GM12878 (cell line): ENCODE measurements around the gene ADGRE3. TPM values are rescaled to one million over a fixed set of nuclear protein-coding genes. Genes with fewer than 3 reads are reported as not detected.

Experiments used
- ATAC-seq: fragments of 200-7000 bp; cut with Tn5 transposase; 3 replicates; pipeline ENCODE4 v1.9.1; 2020; ENCODE audit warnings: mild to moderate bottlenecking, moderate library complexity
- BruUV-seq: library from RNA; stranded (reverse); fragments of 400-500 nt; replicated peaks from 2 replicates; lab custom pipeline; 2021; lab: Mats Ljungman, UMichigan
- CTCF ChIA-PET: fragments of 300-600 bp; sonication (Branson Sonifier 250); formaldehyde crosslinking; extraction: SDS; loops from one replicate; lab custom pipeline; 2021; ENCODE audit warnings: inconsistent platforms; lab: Yijun Ruan, JAX
- POLR2A ChIA-PET: fragments of 350-600 bp; formaldehyde crosslinking; extraction: SDS; loops from one replicate; lab custom pipeline; 2021; ENCODE audit warnings: inconsistent platforms; lab: Charles Lee
- RAD21 ChIA-PET: fragments of 300-600 bp; sonication (Branson Sonifier 250); formaldehyde crosslinking; loops from one replicate; lab custom pipeline; 2023; ENCODE audit warnings: antibody characterized with exemption; ENCODE audit not compliant: unreplicated experiment; lab: Charles Lee
- SMC1A ChIA-PET: fragments of 300-600 bp; sonication (Branson Sonifier 250); formaldehyde crosslinking; loops from one replicate; lab custom pipeline; 2023; ENCODE audit not compliant: unreplicated experiment, uncharacterized antibody; lab: Charles Lee
- DNase-seq: peaks from one replicate; pipeline ENCODE4 v3.0.0-alpha.2; 2011; ENCODE audit warnings: low read depth, low spot score
- FAIRE-seq: peaks from 3 replicates; lab custom pipeline; 2011; peaks lifted over from hg19 to GRCh38; lab: Jason Lieb, UNC
- H2AFZ ChIP-seq: 2 replicates; pipeline ENCODE4 v1.6.0; 2011; ENCODE audit warnings: low read depth, low read length, control low read depth; ENCODE audit not compliant: control insufficient read depth
- H3K27ac ChIP-seq: 2 replicates; pipeline ENCODE4 v1.5.1; 2011; ENCODE audit warnings: control low read depth; ENCODE audit not compliant: control insufficient read depth, insufficient read depth
- H3K27me3 ChIP-seq, 2 experiments: replicated peaks in 1 of 2; 2 replicates each; pipeline versions ENCODE4 v1.6.0 to v1.6.1; 2011; ENCODE audit warnings: low read length in 1 of 2; ENCODE audit not compliant: control insufficient read depth in 2 of 2, insufficient read depth in 2 of 2
- H3K36me3 ChIP-seq, 2 experiments: 2 replicates each; pipeline ENCODE4 v1.5.1; 2011; ENCODE audit warnings: low read length in 1 of 2; ENCODE audit not compliant: control insufficient read depth in 2 of 2, insufficient read depth in 2 of 2
- H3K4me1 ChIP-seq: 2 replicates; pipeline ENCODE4 v1.6.1; 2011; ENCODE audit warnings: mild to moderate bottlenecking, low read length, moderate library complexity, mixed read lengths; ENCODE audit not compliant: control insufficient read depth, insufficient read depth
- H3K4me2 ChIP-seq: 2 replicates; pipeline ENCODE4 v1.6.0; 2011; ENCODE audit warnings: control low read depth; ENCODE audit not compliant: control insufficient read depth, insufficient read depth
- H3K4me3 ChIP-seq: fragments of 200-600 bp; sonication (generic); 2 replicates; pipeline ENCODE4 v1.5.1; 2016
- H3K79me2 ChIP-seq: 2 replicates; pipeline ENCODE4 v1.6.0; 2011; ENCODE audit warnings: low read length; ENCODE audit not compliant: control insufficient read depth, insufficient read depth
- H3K9ac ChIP-seq: 2 replicates; pipeline ENCODE4 v1.8.0; 2011; ENCODE audit warnings: low read length, control low read depth, mixed read lengths; ENCODE audit not compliant: control insufficient read depth, insufficient read depth
- H3K9me3 ChIP-seq: replicated peaks from 3 replicates; pipeline ENCODE4 v1.5.1; 2011; ENCODE audit warnings: mild to moderate bottlenecking, low read length; ENCODE audit not compliant: control insufficient read depth, insufficient read depth
- H4K20me1 ChIP-seq: 2 replicates; pipeline ENCODE4 v1.6.0; 2011; ENCODE audit not compliant: control insufficient read depth, insufficient read depth
- CHD1 ChIP-seq: IDR thresholded peaks from 2 replicates; pipeline ENCODE4 v1.6.1; 2012; ENCODE audit warnings: low read depth, low read length, improper control_type of control experiment
- CREB1 ChIP-seq: IDR thresholded peaks from 2 replicates; pipeline ENCODE4 v1.6.1; 2012; ENCODE audit warnings: low read depth, mild to moderate bottlenecking, inconsistent platforms
- CREM ChIP-seq: IDR thresholded peaks from 2 replicates; pipeline ENCODE4 v1.6.1; 2014; ENCODE audit warnings: antibody characterized with exemption, low read depth
- FOS ChIP-seq: IDR thresholded peaks from 3 replicates; pipeline ENCODE4 v1.6.1; 2011; ENCODE audit warnings: borderline replicate concordance; ENCODE audit not compliant: insufficient read length; ENCODE audit errors: extremely low read depth
- IRF5 ChIP-seq: fragments of 450-650 bp; IDR thresholded peaks from 2 replicates; pipeline ENCODE4 v1.6.1; 2017; ENCODE audit warnings: borderline replicate concordance
- MEF2B ChIP-seq: fragments of 450-650 bp; IDR thresholded peaks from 2 replicates; pipeline ENCODE4 v1.6.1; 2018; ENCODE audit warnings: mild to moderate bottlenecking, moderate library complexity; ENCODE audit not compliant: partially characterized antibody, poor library complexity, severe bottlenecking
- MXI1 ChIP-seq: fragments of 150-350 bp; IDR thresholded peaks from 2 replicates; pipeline ENCODE4 v1.6.1; 2011; ENCODE audit warnings: low read depth, mild to moderate bottlenecking, inconsistent platforms, low read length, improper control_type of control experiment
- MYC ChIP-seq: IDR thresholded peaks from 2 replicates; pipeline ENCODE4 v1.6.1; 2011; ENCODE audit warnings: mild to moderate bottlenecking, low read length, moderate library complexity, inconsistent platforms; ENCODE audit not compliant: insufficient read depth, insufficient replicate concordance, insufficient read length, severe bottlenecking
- NFXL1 ChIP-seq: fragments of 450-650 bp; IDR thresholded peaks from 2 replicates; pipeline ENCODE4 v1.6.1; 2017; ENCODE audit warnings: antibody characterized with exemption, mild to moderate bottlenecking, borderline replicate concordance
- NR2F1 ChIP-seq: fragments of 450-650 bp; conservative IDR thresholded peaks from 2 replicates; pipeline ENCODE4 v1.6.1; 2017; ENCODE audit warnings: mild to moderate bottlenecking
- PML ChIP-seq: IDR thresholded peaks from 2 replicates; pipeline ENCODE4 v1.6.1; 2012; ENCODE audit warnings: low read length, inconsistent platforms
- RAD21 ChIP-seq: IDR thresholded peaks from 2 replicates; pipeline ENCODE4 v1.6.1; 2011; ENCODE audit warnings: mild to moderate bottlenecking, low read depth, low read length, moderate library complexity; ENCODE audit not compliant: insufficient read depth
- RFX5 ChIP-seq: IDR thresholded peaks from 2 replicates; pipeline ENCODE4 v1.6.1; 2011; ENCODE audit warnings: low read depth, low read length, improper control_type of control experiment
- TAF1 ChIP-seq: IDR thresholded peaks from 2 replicates; pipeline ENCODE4 v1.6.1; 2011; ENCODE audit warnings: mild to moderate bottlenecking, low read depth, low read length, borderline replicate concordance
- TCF12 ChIP-seq: IDR thresholded peaks from 2 replicates; pipeline ENCODE4 v1.6.1; 2011; ENCODE audit warnings: low read depth, mild to moderate bottlenecking, low read length
- ZBED1 ChIP-seq: IDR thresholded peaks from 2 replicates; pipeline ENCODE4 v1.6.1; 2016; ENCODE audit warnings: borderline replicate concordance
- ZBTB40 ChIP-seq: fragments of 450-650 bp; IDR thresholded peaks from 2 replicates; pipeline ENCODE4 v1.6.1; 2016; ENCODE audit warnings: mild to moderate bottlenecking, moderate library complexity, borderline replicate concordance
- ZNF274 ChIP-seq: IDR thresholded peaks from one replicate; pipeline ENCODE4 v1.8.0; 2011; ENCODE audit not compliant: insufficient read length, insufficient read depth
- ZNF384 ChIP-seq: IDR thresholded peaks from 2 replicates; pipeline ENCODE4 v1.6.1; 2012; ENCODE audit warnings: low read depth, mild to moderate bottlenecking, low read length, improper control_type of control experiment, borderline replicate concordance
- WGBS: methylation state at CpG from one replicate; pipeline ENCODE4 v1.1.6; 2016; ENCODE audit warnings: low lambda C conversion rate; ENCODE audit not compliant: insufficient replicate concordance, insufficient coverage; ENCODE audit errors: missing lambda C conversion rate; 5-methylcytosine and 5-hydroxymethylcytosine counted together
- in situ Hi-C: fragments of 300-500 bp; cut with MboI; formaldehyde crosslinking; loops from 9 replicates; pipeline ENCODE4 v1.14.3; 2018; ENCODE audit warnings: mixed read lengths
- intact Hi-C: fragments of 100-400 bp; cut with micrococcal nuclease; formaldehyde crosslinking; loops from one replicate; pipeline ENCODE4 v1.14.2; 2022; ENCODE audit not compliant: unreplicated experiment
- polyA plus RNA-seq, 11 experiments: library from polyadenylated mRNA; depleted of rRNA in 4 of 11; unstranded in 6 of 11; stranded (reverse) in 5 of 11; fragments of >200 nt; fragmentation: Nextera tagmentation in 4 of 11; fragmentation: Illumina TruSeq in 1 of 11; extraction: Ambion mirVana in 4 of 11; extraction: Trizol in 1 of 11; gene quantifications; 1 replicate in 1 of 11; 2 replicates in 10 of 11; pipeline versions ENCODE4 v1.2.1 to v1.2.3, GENCODE V29; 2011 to 2016; ENCODE audit warnings: inconsistent platforms in 2 of 11, missing spikeins in 2 of 11, low read depth in 1 of 11
- total RNA-seq, 4 experiments: library from RNA; depleted of rRNA in 3 of 4; stranded (reverse); fragments of >200 nt in 3 of 4; fragmentation: Illumina TruSeq in 1 of 4; extraction: Trizol in 1 of 4; gene quantifications; 2 replicates each; pipeline versions ENCODE4 v1.2.1 to v1.2.3, GENCODE V29; 2013 to 2021

The ADGRE3 gene
- total and polyA plus RNA-seq, 10 of the 15 experiments (the other 5 are each of a cell fraction or from before 2014, with no cell fraction given), result 0.04 to 0.10 (median 0.05) TPM; not detected in 6

GRCh38 chr19:14577885-14578427, 96.7 kb downstream of the ADGRE3 start:
- 36% methylated on average over 6 of the region's 6 CpGs for WGBS
- H3K9me3 ChIP-seq, result no peaks in the 10 kb centered on the region
- ATAC-seq (peak; percentile 69), FAIRE-seq (no peak), DNase-seq (peak; percentile 53)
- H4K20me1 ChIP-seq, result no peaks in the 10 kb centered on the region
- H3K9ac ChIP-seq, result 0 out of 2 replicates have a peak overlapping the region, but pooled peaks have one; percentile 1
- peaks cover 26% of the 10 kb centered on the region for H3K4me1 ChIP-seq
- H3K27ac ChIP-seq, result peak overlapping the region; percentile 41; the same call in 1 of the 2 replicates
- intact Hi-C loops, result loop anchor here (10.0 kb wide), 1 partner anchor 207 kb away; no protein-coding TSS in a partner anchor
- peaks cover 4% of the 10 kb centered on the region for H3K79me2 ChIP-seq
- BruUV-seq, result no TSS peak
- H3K4me2 ChIP-seq, result peak overlapping the region; percentile 21; the same call in 1 of the 2 replicates
- ChIA-PET SMC1A (interaction anchor here (1.1 to 12.5 kb wide), 2 partner anchors 103 to 110 kb away, joined by 3 to 558 read pairs; partner anchors contain the start of gene ZNF333), CTCF (interaction anchor here (0.6 to 14.6 kb wide), 3 partner anchors 103 to 119 kb away, joined by 3 to 803 read pairs (median 12); partner anchors contain the start of gene ZNF333), POLR2A (interaction anchor here (0.7 to 11.9 kb wide), 2 partner anchors 110 to 1423 kb away, joined by 3 to 190 read pairs; partner anchors contain the start of gene ZNF333), RAD21 (interaction anchor here (1.7 to 13.6 kb wide), 2 partner anchors 35 to 109 kb away, joined by 7 to 593 read pairs; partner anchors contain the start of gene ZNF333)
- no peaks in the 10 kb centered on the region for H3K36me3 ChIP-seq
- H3K4me3 ChIP-seq, result no peak overlapping the region
- H3K27me3 ChIP-seq, result no peaks in the 10 kb centered on the region
- peak overlapping the region; percentile 9 for H2AFZ ChIP-seq
- in situ Hi-C loops, result loop anchor here (25.0 kb wide), 1 partner anchor 2009 kb away; no protein-coding TSS in a partner anchor
- TF ChIP-seq CHD1 (no peak), NFXL1 (no peak), FOS (no peak), PML (no peak), TAF1 (no peak), IRF5 (no peak), ZBED1 (no peak), MXI1 (no peak), NR2F1 (peak; percentile 15; the same call in 1 of the 2 replicates), MEF2B (peak; percentile 13), RFX5 (no peak), MYC (no peak), TCF12 (no peak), CREM (0 out of 2 replicates have a peak, but pooled peaks have one; percentile 6), RAD21 (peak; percentile 13), ZNF274 (no peak), CREB1 (no peak), ZBTB40 (no peak), ZNF384 (no peak)
